Measurements from ENCODE around the gene CGB8.

Gene CGB8

GRCh38 chr19:49064768-49065611 lies 16.1 kb upstream of the CGB8 start, which contains the start of gene NTF4:
NTF4 (minus strand) TSS chr19:49064818; CDS start chr19:49061997, 2,821 bp downstream.
- no peak within 1 kb of the TSS for H3K9ac ChIP-seq (ENCODE audit: low read depth, low read length)
- H3K4me3 ChIP-seq (ENCODE audit: low read depth in 1 of 2, low read length in 2 of 2) = no peak within 1 kb of the TSS
- no peaks in the 10 kb centered on the region for H3K36me3 ChIP-seq (ENCODE audit: insufficient read depth, low read length)
- H3K79me2 ChIP-seq (ENCODE audit: insufficient read depth, low read length) = no peaks in the 10 kb centered on the region
- no peak within 1 kb of the TSS for H2AFZ ChIP-seq (ENCODE audit: low read depth, low read length)
- ATAC-seq (ENCODE audit: insufficient read depth, low read depth) (no peak), DNase-seq (no peak)
- no peaks in the 10 kb centered on the region for H3K4me1 ChIP-seq (ENCODE audit: insufficient read depth, low read length)
- no peaks in the 10 kb centered on the region for H3K9me3 ChIP-seq (ENCODE audit: insufficient read depth, low read length, severe bottlenecking)
- H4K20me1 ChIP-seq (ENCODE audit: insufficient read depth, low read length) = no peaks in the 10 kb centered on the region
- peaks cover 10% of the 10 kb centered on the region for H3K27me3 ChIP-seq (ENCODE audit: insufficient read depth, low read length, poor library complexity)
- TF ChIP-seq EZH2 (IDR thresholded peaks at IDR 0.05; ENCODE audit: borderline replicate concordance, low read depth, low read length, severe bottlenecking) (no peak), CTCF (IDR thresholded peaks at IDR 0.05; ENCODE audit: borderline replicate concordance, extremely low read depth, low read length, poor library complexity, severe bottlenecking) (no peak)
- H3K27ac ChIP-seq (ENCODE audit: low read length) = no peak within 1 kb of the TSS
- no peak within 1 kb of the TSS for H3K4me2 ChIP-seq (ENCODE audit: insufficient read depth, low read length)

GRCh38 chr19:49064029-49064629 lies 15.2 kb upstream of the CGB8 start:
- Histone ChIP-seq H3K9me3 (ENCODE audit: insufficient read depth, low read length, severe bottlenecking) (no peaks in the 10 kb centered on the region), H3K36me3 (ENCODE audit: insufficient read depth, low read length) (no peaks in the 10 kb centered on the region), H2AFZ (ENCODE audit: low read depth, low read length) (no peak overlapping the region), H3K4me1 (ENCODE audit: insufficient read depth, low read length) (no peaks in the 10 kb centered on the region), H3K79me2 (ENCODE audit: insufficient read depth, low read length) (no peaks in the 10 kb centered on the region), H3K4me2 (ENCODE audit: insufficient read depth, low read length) (no peak overlapping the region), H3K27me3 (ENCODE audit: insufficient read depth, low read length, poor library complexity) (peaks cover 10% of the 10 kb centered on the region), H3K27ac (ENCODE audit: low read length) (no peak overlapping the region), H3K4me3 (ENCODE audit: low read depth in 1 of 2, low read length in 2 of 2) (no peak overlapping the region), H4K20me1 (ENCODE audit: insufficient read depth, low read length) (no peaks in the 10 kb centered on the region), H3K9ac (ENCODE audit: low read depth, low read length) (no peak overlapping the region)
- no peak for ATAC-seq (ENCODE audit: insufficient read depth, low read depth)
- DNase-seq = no peak
- TF ChIP-seq EZH2 (IDR thresholded peaks at IDR 0.05; ENCODE audit: borderline replicate concordance, low read depth, low read length, severe bottlenecking) = no peak
- TF ChIP-seq CTCF (IDR thresholded peaks at IDR 0.05; ENCODE audit: borderline replicate concordance, extremely low read depth, low read length, poor library complexity, severe bottlenecking) = no peak

DNA sequence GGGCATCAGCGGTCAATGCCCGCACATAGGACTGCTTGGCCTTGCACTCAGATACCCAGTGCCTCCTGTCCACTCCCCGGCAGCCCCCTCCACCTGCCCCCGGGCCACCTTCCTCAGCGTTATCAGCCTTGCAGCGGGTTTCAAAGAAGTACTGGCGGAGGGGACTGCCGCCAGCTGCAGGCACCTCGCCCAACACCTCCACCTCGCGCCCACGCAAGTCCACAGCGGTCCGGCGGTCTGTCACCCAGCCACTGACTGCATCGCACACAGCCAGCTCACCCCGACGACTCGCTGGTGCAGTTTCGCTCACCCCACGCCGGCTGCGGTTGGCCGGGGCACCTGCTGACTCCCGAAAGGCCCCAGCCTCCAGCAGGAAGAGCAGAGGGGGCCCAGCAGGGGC lies 12.5 kb upstream of the CGB8 start:
- no peak overlapping the region for H3K4me2 ChIP-seq (ENCODE audit: insufficient read depth, low read length)
- H2AFZ ChIP-seq (ENCODE audit: low read depth, low read length) = no peak overlapping the region
- no peak overlapping the region for H3K4me3 ChIP-seq (ENCODE audit: low read depth in 1 of 2, low read length in 2 of 2)
- no peak overlapping the region for H3K27ac ChIP-seq (ENCODE audit: low read length)
- H4K20me1 ChIP-seq (ENCODE audit: insufficient read depth, low read length) = no peaks in the 10 kb centered on the region
- no peaks in the 10 kb centered on the region for H3K36me3 ChIP-seq (ENCODE audit: insufficient read depth, low read length)
- H3K27me3 ChIP-seq (ENCODE audit: insufficient read depth, low read length, poor library complexity) = peaks cover 10% of the 10 kb centered on the region
- ATAC-seq (ENCODE audit: insufficient read depth, low read depth) (no peak), DNase-seq (no peak)
- no peaks in the 10 kb centered on the region for H3K4me1 ChIP-seq (ENCODE audit: insufficient read depth, low read length)
- no peaks in the 10 kb centered on the region for H3K9me3 ChIP-seq (ENCODE audit: insufficient read depth, low read length, severe bottlenecking)
- no peak overlapping the region for H3K9ac ChIP-seq (ENCODE audit: low read depth, low read length)
- H3K79me2 ChIP-seq (ENCODE audit: insufficient read depth, low read length) = no peaks in the 10 kb centered on the region
- TF ChIP-seq CTCF (IDR thresholded peaks at IDR 0.05; ENCODE audit: borderline replicate concordance, extremely low read depth, low read length, poor library complexity, severe bottlenecking) (no peak), EZH2 (IDR thresholded peaks at IDR 0.05; ENCODE audit: borderline replicate concordance, low read depth, low read length, severe bottlenecking) (no peak)
